ENCODE results near the gene DERL2. TPM values are rescaled to one million over a fixed set of nuclear protein-coding genes. Genes with fewer than 3 reads are reported as not detected.

DERL2 gene
- total RNA-seq, 1 donor from 2014 or later: 64.3 TPM

Other genes starting within 250 kb of the DERL2 start
- 57.3 and 58.2 TPM in 2 replicates for gene RABEP1, start 203.9 kb downstream of the DERL2 start, total RNA-seq
- 164 and 168 TPM in 2 replicates for gene NUP88, start 66.5 kb downstream of the DERL2 start, total RNA-seq
- 63.2 and 64.7 TPM in 2 replicates for gene RPAIN, start 66.0 kb downstream of the DERL2 start, total RNA-seq
- 451 TPM in 2 replicates for gene C1QBP, start 47.0 kb downstream of the DERL2 start, total RNA-seq
- gene DHX33, start 17.2 kb downstream of the DERL2 start, total RNA-seq: 41.2 and 41.7 TPM in 2 replicates
- 37.8 and 39.2 TPM in 2 replicates for gene MIS12, start 388 bp upstream of the DERL2 start, total RNA-seq
- gene NLRP1, start 98.3 kb upstream of the DERL2 start, total RNA-seq: 19.6 and 23.0 TPM in 2 replicates

Measured in activated CD4-positive, alpha-beta T cell treated with anti-CD3 and anti-CD28 coated beads, Interleukin-2, amount 10 ng/mL, durations not matched to agents 24 days and 14 days (primary cell).